Transverse colon (tissue), 3 donors: ENCODE measurements around the gene PLCD1.

Experiments used
- EP300 ChIP-seq: sonication (generic); formaldehyde crosslinking; IDR thresholded peaks from one replicate; pipeline ENCODE4 v1.6.1; 2017; ENCODE audit warnings: antibody characterized with exemption, low read depth
- TF ChIP-seq, protein P1 (sequence below), 5 experiments: fragments of 200-600 bp in 3 of 5; fragments of 450-650 bp in 2 of 5; sonication (generic) in 3 of 5; IDR thresholded peaks; 1 replicate in 2 of 5; 2 replicates in 3 of 5; pipeline ENCODE4 v1.5.1; 2016 to 2017; ENCODE audit warnings: antibody characterized with exemption in 5 of 5, inconsistent platforms in 3 of 5, mild to moderate bottlenecking in 2 of 5, moderate library complexity in 1 of 5

DNA sequence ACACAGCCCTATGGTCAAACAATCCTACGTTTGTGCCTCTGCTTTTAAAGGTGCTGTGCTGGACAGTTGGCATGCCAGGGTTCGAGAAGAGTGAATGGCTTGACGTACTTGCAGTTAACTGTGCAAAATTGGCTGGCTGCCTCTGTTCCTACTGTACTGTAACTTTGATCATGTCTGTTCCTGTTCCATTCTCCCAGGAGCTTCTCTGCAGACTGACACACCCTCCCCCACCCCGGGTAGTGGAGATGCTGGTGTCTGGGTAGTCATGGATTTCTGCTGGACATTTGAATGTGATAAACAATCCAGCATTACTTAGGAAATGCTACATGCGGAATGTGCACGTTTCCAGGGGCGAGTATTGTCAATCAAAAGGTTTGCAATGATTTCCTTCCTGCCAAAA lies 45.4 kb downstream of the PLCD1 start:
- TF ChIP-seq, protein P1, sequence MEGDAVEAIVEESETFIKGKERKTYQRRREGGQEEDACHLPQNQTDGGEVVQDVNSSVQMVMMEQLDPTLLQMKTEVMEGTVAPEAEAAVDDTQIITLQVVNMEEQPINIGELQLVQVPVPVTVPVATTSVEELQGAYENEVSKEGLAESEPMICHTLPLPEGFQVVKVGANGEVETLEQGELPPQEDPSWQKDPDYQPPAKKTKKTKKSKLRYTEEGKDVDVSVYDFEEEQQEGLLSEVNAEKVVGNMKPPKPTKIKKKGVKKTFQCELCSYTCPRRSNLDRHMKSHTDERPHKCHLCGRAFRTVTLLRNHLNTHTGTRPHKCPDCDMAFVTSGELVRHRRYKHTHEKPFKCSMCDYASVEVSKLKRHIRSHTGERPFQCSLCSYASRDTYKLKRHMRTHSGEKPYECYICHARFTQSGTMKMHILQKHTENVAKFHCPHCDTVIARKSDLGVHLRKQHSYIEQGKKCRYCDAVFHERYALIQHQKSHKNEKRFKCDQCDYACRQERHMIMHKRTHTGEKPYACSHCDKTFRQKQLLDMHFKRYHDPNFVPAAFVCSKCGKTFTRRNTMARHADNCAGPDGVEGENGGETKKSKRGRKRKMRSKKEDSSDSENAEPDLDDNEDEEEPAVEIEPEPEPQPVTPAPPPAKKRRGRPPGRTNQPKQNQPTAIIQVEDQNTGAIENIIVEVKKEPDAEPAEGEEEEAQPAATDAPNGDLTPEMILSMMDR (IDR thresholded peaks at IDR 0.05) = no peak
- no peak for TF ChIP-seq EP300
